Dendritic cell treated with granulocyte-macrophage colony-stimulating factor and Interleukin-4, amounts not matched to agents 40 ng/mL and 50 ng/mL, for 4 days (primary cell): ENCODE measurements around the gene AKT3.

Experiments used
- H3K27ac Mint-ChIP-seq: one replicate; pipeline ENCODE4 v1.8.0; 2022; ENCODE audit warnings: mild to moderate bottlenecking, mixed read lengths
- H3K27me3 Mint-ChIP-seq: one replicate; pipeline ENCODE4 v1.8.0; 2022; ENCODE audit warnings: mild to moderate bottlenecking, mixed read lengths
- H3K36me3 Mint-ChIP-seq: one replicate; pipeline ENCODE4 v1.8.0; 2022; ENCODE audit warnings: low read depth, mixed read lengths
- H3K4me1 Mint-ChIP-seq: one replicate; pipeline ENCODE4 v1.8.0; 2022; ENCODE audit warnings: low read depth, mixed read lengths
- H3K4me3 Mint-ChIP-seq: one replicate; pipeline ENCODE4 v1.8.0; 2022; ENCODE audit warnings: mild to moderate bottlenecking, moderate library complexity, mixed read lengths
- H3K9me3 Mint-ChIP-seq: one replicate; pipeline ENCODE4 v1.8.0; 2022; ENCODE audit warnings: mixed read lengths
- intact Hi-C: fragments of 100-400 bp; cut with micrococcal nuclease; formaldehyde crosslinking; loops from one replicate; pipeline ENCODE4 v1.15.0; 2022

The AKT3 gene

GRCh38 chr1:243441601-243442000 is 408.4 kb downstream of the AKT3 start:
- H3K27ac Mint-ChIP-seq, result no peak overlapping the region
- H3K4me3 Mint-ChIP-seq, result no peak overlapping the region
- H3K9me3 Mint-ChIP-seq, result no peaks in the 10 kb centered on the region
- H3K27me3 Mint-ChIP-seq, result no peaks in the 10 kb centered on the region
- peaks cover 20% of the 10 kb centered on the region for H3K4me1 Mint-ChIP-seq
- intact Hi-C loops, result no loop called here
- peaks cover 37% of the 10 kb centered on the region for H3K36me3 Mint-ChIP-seq

- H3K27ac Mint-ChIP-seq, result no peak overlapping the region
- H3K9me3 Mint-ChIP-seq, result no peaks in the 10 kb centered on the region
- H3K4me1 Mint-ChIP-seq, result peaks cover 9% of the 10 kb centered on the region
- H3K4me3 Mint-ChIP-seq, result no peak overlapping the region
- H3K36me3 Mint-ChIP-seq, result peaks cover 31% of the 10 kb centered on the region
- H3K27me3 Mint-ChIP-seq, result no peaks in the 10 kb centered on the region
- intact Hi-C loops, result no loop called here
Measured at GRCh38 chr1:243440406-243440805, 409.6 kb downstream of the AKT3 start.

GRCh38 chr1:243438815-243439214 is 411.2 kb downstream of the AKT3 start:
- Mint-ChIP-seq H3K4me1 (peaks cover 9% of the 10 kb centered on the region), H3K36me3 (peaks cover 31% of the 10 kb centered on the region), H3K27ac (no peak overlapping the region), H3K4me3 (no peak overlapping the region), H3K27me3 (no peaks in the 10 kb centered on the region), H3K9me3 (no peaks in the 10 kb centered on the region)
- intact Hi-C loops, result no loop called here
